Stimulated activated CD4-positive, alpha-beta T cell treated with anti-CD3 and anti-CD28 coated beads, Interleukin-2, amount 100 ng/mL, for 4 hours (primary cell): ENCODE data around the gene PRKCQ.

Experiments used
- DNase-seq: peaks from one replicate; pipeline ENCODE4 v3.0.0-alpha.2; 2020; ENCODE audit warnings: low read depth

PRKCQ gene

GRCh38 chr10:6579904-6580278, at the start of gene PRKCQ:
Gene PRKCQ, minus strand, starts transcription at chr10:6580276. Its CDS starts 65,141 bp downstream, at chr10:6515135.
- no peak for DNase-seq

- no peak for DNase-seq
These were observed 45.4 kb upstream of the PRKCQ start for GRCh38 chr10:6625428-6625827.

- DNase-seq = no peak
These were observed 44.3 kb upstream of the PRKCQ start for GRCh38 chr10:6624392-6624791.

- DNase-seq = no peak
These were observed 42.8 kb upstream of the PRKCQ start for GRCh38 chr10:6622921-6623320.

- DNase-seq = no peak
These were observed 41.5 kb upstream of the PRKCQ start for GRCh38 chr10:6621536-6621935.

GRCh38 chr10:6619660-6620059, 39.6 kb upstream of the PRKCQ start:
- DNase-seq = no peak

- no peak for DNase-seq
These were observed 38.3 kb upstream of the PRKCQ start for GRCh38 chr10:6618340-6618739.

- no peak for DNase-seq
These were observed 37.4 kb upstream of the PRKCQ start for GRCh38 chr10:6617309-6618076.

- no peak for DNase-seq
These were observed 35.9 kb upstream of the PRKCQ start for GRCh38 chr10:6615971-6616370.

GRCh38 chr10:6612371-6612770, 32.3 kb upstream of the PRKCQ start:
- DNase-seq = no peak

- DNase-seq = no peak
These were observed 30.6 kb upstream of the PRKCQ start for GRCh38 chr10:6610647-6611046.

GRCh38 chr10:6609625-6610024, 29.5 kb upstream of the PRKCQ start:
- DNase-seq = no peak

- no peak for DNase-seq
These were observed 27.7 kb upstream of the PRKCQ start for GRCh38 chr10:6607778-6608177.

GRCh38 chr10:6607182-6607581, 27.1 kb upstream of the PRKCQ start:
- peak; percentile 39 for DNase-seq

GRCh38 chr10:6603142-6604125, 23.4 kb upstream of the PRKCQ start:
- DNase-seq = no peak

- DNase-seq = no peak
These were observed 22.6 kb upstream of the PRKCQ start for GRCh38 chr10:6602700-6603084.

GRCh38 chr10:6602026-6602699, 22.1 kb upstream of the PRKCQ start:
- DNase-seq = no peak

- DNase-seq = peak; percentile 35
These were observed 21.2 kb upstream of the PRKCQ start for GRCh38 chr10:6601246-6601805.

- DNase-seq = no peak
These were observed 20.3 kb upstream of the PRKCQ start for GRCh38 chr10:6600224-6600987.

GRCh38 chr10:6598679-6599078, 18.6 kb upstream of the PRKCQ start:
- DNase-seq = no peak

- DNase-seq = no peak
These were observed 17.4 kb upstream of the PRKCQ start for GRCh38 chr10:6597478-6597877.
